ENCODE results near the gene CBLIF.

GRCh38 chr11:59779487-59779886 lies 65.8 kb downstream of the CBLIF start:
- TF ChIP-seq, protein P1, sequence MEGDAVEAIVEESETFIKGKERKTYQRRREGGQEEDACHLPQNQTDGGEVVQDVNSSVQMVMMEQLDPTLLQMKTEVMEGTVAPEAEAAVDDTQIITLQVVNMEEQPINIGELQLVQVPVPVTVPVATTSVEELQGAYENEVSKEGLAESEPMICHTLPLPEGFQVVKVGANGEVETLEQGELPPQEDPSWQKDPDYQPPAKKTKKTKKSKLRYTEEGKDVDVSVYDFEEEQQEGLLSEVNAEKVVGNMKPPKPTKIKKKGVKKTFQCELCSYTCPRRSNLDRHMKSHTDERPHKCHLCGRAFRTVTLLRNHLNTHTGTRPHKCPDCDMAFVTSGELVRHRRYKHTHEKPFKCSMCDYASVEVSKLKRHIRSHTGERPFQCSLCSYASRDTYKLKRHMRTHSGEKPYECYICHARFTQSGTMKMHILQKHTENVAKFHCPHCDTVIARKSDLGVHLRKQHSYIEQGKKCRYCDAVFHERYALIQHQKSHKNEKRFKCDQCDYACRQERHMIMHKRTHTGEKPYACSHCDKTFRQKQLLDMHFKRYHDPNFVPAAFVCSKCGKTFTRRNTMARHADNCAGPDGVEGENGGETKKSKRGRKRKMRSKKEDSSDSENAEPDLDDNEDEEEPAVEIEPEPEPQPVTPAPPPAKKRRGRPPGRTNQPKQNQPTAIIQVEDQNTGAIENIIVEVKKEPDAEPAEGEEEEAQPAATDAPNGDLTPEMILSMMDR (conservative IDR thresholded peaks at IDR 0.05; ENCODE audit: low read length), result no peak
- TF ChIP-seq EZH2phosphoT487 (IDR thresholded peaks at IDR 0.05; ENCODE audit: borderline replicate concordance), result no peak
